GM23248 (cell line): ENCODE results near the gene SMOC2.

ENCODE experiments used
- EZH2 ChIP-seq: fragments of 200-600 bp; sonication (generic); IDR thresholded peaks from 2 replicates; pipeline ENCODE4 v1.6.1; 2018; ENCODE audit warnings: antibody characterized with exemption, mild to moderate bottlenecking; ENCODE audit not compliant: insufficient read depth, poor library complexity, severe bottlenecking
- EZH2phosphoT487 ChIP-seq: fragments of 200-600 bp; sonication (generic); IDR thresholded peaks from 2 replicates; pipeline ENCODE4 v1.6.1; 2018; ENCODE audit warnings: antibody characterized with exemption, moderate library complexity, mild to moderate bottlenecking, low read depth; ENCODE audit not compliant: insufficient read depth

DNA sequence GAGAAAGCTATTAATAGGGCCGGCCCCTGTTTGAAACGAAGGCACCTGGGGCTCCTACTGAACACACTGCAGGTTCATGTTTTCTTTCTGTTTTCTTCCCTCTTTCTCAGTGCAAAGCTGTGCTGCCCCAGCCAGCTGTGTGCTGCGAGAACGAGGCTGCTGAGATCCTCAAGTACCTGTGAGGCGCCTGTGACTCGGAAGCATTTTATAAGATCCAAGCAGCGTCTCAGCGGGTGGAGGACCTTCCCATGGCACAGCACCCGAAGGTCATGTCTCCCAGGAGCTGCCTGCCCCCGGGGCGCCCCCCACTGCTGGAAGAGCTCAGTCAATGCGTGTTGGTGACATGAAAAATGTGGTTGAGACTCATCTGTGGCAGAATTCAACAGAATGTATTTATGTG, 66.3 kb downstream of the SMOC2 start:
- TF ChIP-seq EZH2 (no peak), EZH2phosphoT487 (no peak)
